Activated CD4-positive, alpha-beta T cell treated with anti-CD3 and anti-CD28 coated beads for 36 hours (primary cell): ENCODE measurements around the gene SPINK13. TPM values are rescaled to one million over a fixed set of nuclear protein-coding genes. Genes with fewer than 3 reads are reported as not detected.
"Not testable (repeated sequence)": the region's sequence is repeated elsewhere in the genome, so short reads cannot be mapped to it uniquely, and the experiment has no call there.

Experiments
- ATAC-seq: fragments of 200-7000 bp; cut with Tn5 transposase; one replicate; pipeline ENCODE4 v1.10.0; 2021; ENCODE audit warnings: mild to moderate bottlenecking, moderate library complexity
- CTCF ChIA-PET: fragments of 350-600 bp; sonication (Branson Sonifier 250); formaldehyde crosslinking; loops from one replicate; lab custom pipeline; 2021; ENCODE audit warnings: antibody characterized with exemption; lab: Charles Lee
- POLR2A ChIA-PET: fragments of 350-600 bp; sonication (Branson Sonifier 250); formaldehyde crosslinking; loops from one replicate; lab custom pipeline; 2021; ENCODE audit warnings: antibody characterized with exemption, inconsistent platforms; lab: Charles Lee
- DNase-seq: peaks from one replicate; pipeline ENCODE4 v3.0.0-alpha.2; 2020
- H3K27ac Mint-ChIP-seq: one replicate; pipeline ENCODE4 v1.8.0; 2021; ENCODE audit warnings: mixed read lengths
- H3K27me3 Mint-ChIP-seq: one replicate; pipeline ENCODE4 v1.8.0; 2021; ENCODE audit warnings: mixed read lengths
- H3K36me3 Mint-ChIP-seq: one replicate; pipeline ENCODE4 v1.8.0; 2021; ENCODE audit warnings: low read depth, mixed read lengths
- H3K4me1 Mint-ChIP-seq: one replicate; pipeline ENCODE4 v1.8.0; 2021; ENCODE audit warnings: mixed read lengths
- H3K4me3 Mint-ChIP-seq: one replicate; pipeline ENCODE4 v1.8.0; 2021; ENCODE audit warnings: mild to moderate bottlenecking, moderate library complexity, mixed read lengths
- H3K9me3 Mint-ChIP-seq: one replicate; pipeline ENCODE4 v1.8.0; 2021; ENCODE audit warnings: low read depth, mixed read lengths
- intact Hi-C, 2 experiments: fragments of 100-400 bp; cut with DNase I in 1 of 2; cut with micrococcal nuclease in 1 of 2; formaldehyde crosslinking; loops; one replicate each; pipeline versions ENCODE4 v1.14.2 to v1.15.1; 2022 to 2024; cut with DNase I, micrococcal nuclease
- total RNA-seq, 2 experiments: library from RNA; stranded (reverse); gene quantifications; one replicate each; pipeline ENCODE4 v1.2.3, GENCODE V29; 2021

Gene SPINK13
- total RNA-seq, 2 experiments from 2014 or later, result not detected

- intact Hi-C loops, result no loop called here
- H3K27ac Mint-ChIP-seq, result no peak overlapping the region
- ChIA-PET POLR2A (no interaction called here), CTCF (no interaction called here)
- DNase-seq, result no peak
- H3K36me3 Mint-ChIP-seq, result no peaks in the 10 kb centered on the region
- no peak overlapping the region for H3K4me3 Mint-ChIP-seq
- H3K9me3 Mint-ChIP-seq, result peaks cover 5% of the 10 kb centered on the region
- H3K4me1 Mint-ChIP-seq, result no peaks in the 10 kb centered on the region
- H3K27me3 Mint-ChIP-seq, result peaks cover 2% of the 10 kb centered on the region
- ATAC-seq, result no peak
Observed at GRCh38 chr5:148267962-148268361, 632 bp upstream of the SPINK13 start.

DNA sequence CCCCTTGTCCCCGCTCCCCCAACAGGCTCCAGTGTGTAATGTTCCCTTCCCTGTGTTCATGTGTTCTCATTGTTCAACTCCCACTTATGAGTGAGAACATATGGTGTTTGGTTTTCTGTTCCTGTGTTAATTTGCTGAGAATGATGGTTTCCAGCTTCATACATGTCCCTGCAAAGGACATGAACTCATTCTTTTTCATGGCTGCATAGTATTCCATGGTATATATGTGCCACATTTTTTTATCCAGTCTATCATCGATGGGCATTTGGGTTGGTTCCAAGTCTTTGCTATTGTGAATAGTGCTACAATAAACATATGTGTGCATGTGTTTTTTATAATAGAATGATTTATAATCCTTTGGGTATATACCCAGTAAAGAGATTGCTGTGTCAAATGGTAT lies 6.5 kb downstream of the SPINK13 start:
- H3K4me3 Mint-ChIP-seq, CTCF ChIA-PET, H3K36me3 Mint-ChIP-seq, intact Hi-C loops, H3K27ac Mint-ChIP-seq, H3K27me3 Mint-ChIP-seq, POLR2A ChIA-PET, DNase-seq, ATAC-seq, H3K4me1 Mint-ChIP-seq: not testable (repeated sequence)
- H3K9me3 Mint-ChIP-seq, result peaks cover 22% of the 10 kb centered on the region

DNA sequence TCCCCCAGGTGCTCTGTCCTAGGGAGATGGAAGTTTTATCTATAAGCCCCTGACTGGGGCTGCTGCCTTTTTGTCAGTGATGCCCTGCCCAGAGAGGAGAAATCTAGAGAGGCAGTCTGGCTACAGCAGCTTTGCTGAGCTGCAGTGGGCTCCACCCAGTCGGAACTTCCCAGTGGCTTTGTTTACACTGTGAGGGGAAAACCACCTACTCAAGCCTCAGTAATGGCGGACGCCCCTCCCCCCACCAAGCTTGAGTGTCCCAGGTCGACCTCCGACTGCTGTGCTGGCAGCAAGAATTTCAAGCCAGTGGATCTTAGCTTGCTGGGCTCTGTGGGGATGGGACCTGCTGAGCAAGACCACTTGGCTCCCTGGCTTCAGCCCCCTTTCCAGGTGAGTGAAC lies 12.3 kb downstream of the SPINK13 start:
- H3K27me3 Mint-ChIP-seq, ATAC-seq, CTCF ChIA-PET, H3K36me3 Mint-ChIP-seq, intact Hi-C loops, H3K4me1 Mint-ChIP-seq, H3K4me3 Mint-ChIP-seq, H3K27ac Mint-ChIP-seq: not testable (repeated sequence)
- POLR2A ChIA-PET, result interaction anchor here (0.6 kb wide), 1 partner anchor 786 kb away, joined by 4 read pairs; no protein-coding TSS in a partner anchor
- DNase-seq, result peak; percentile 33
- peaks cover 20% of the 10 kb centered on the region for H3K9me3 Mint-ChIP-seq

- H3K27ac Mint-ChIP-seq, H3K4me3 Mint-ChIP-seq, H3K4me1 Mint-ChIP-seq, intact Hi-C loops, ATAC-seq, H3K36me3 Mint-ChIP-seq, H3K27me3 Mint-ChIP-seq, DNase-seq: not testable (repeated sequence)
- H3K9me3 Mint-ChIP-seq, result peaks cover 18% of the 10 kb centered on the region
- CTCF ChIA-PET, result interaction anchor here (0.6 kb wide), 1 partner anchor 174 kb away, joined by 3 read pairs; no protein-coding TSS in a partner anchor
- POLR2A ChIA-PET, result interaction anchor here (0.6 kb wide), 1 partner anchor 786 kb away, joined by 4 read pairs; no protein-coding TSS in a partner anchor
Observed at GRCh38 chr5:148281336-148281735, 12.7 kb downstream of the SPINK13 start.

DNA sequence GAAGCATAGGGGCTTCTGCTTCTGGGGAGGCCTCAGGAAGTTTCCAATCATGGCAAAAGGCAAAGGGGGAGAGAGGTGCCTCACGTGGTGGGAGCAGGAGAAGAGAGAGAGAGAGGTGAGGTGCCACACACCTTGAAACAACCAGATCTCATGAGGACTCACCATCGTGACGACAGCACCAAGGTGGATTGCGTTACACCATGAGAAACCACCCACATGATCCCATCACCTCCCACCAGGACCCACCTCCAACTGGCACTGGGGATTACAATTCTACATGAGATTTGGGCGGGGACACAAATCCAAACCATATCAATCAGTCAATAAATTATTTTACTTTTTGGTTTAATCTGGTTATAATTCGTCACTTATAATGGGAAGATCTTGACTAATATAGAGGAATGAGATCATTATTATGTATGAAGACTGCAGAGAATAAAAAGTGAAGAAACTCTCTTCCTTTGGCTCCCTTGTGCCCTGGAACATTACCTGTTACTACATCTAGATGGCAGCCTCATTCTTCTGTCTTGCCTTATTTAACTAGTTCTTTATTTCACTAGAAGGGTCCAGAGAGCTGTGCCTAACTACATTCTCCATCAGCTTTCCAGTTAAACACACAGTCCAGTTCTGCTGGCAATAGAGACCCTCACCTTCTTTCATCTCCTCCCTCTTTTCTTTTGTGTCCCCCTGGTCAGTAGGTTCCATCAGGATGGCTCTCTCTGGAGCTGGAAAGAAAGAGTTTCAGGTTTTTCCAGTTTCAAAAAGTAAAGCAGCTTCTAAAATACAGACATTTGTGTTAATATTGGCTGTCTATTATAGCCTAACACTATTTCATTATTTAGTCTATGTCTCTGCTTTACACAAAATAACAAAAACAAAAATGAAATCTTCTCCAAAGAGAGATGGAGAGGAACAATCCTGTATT lies 21.9 kb downstream of the SPINK13 start:
- H3K27me3 Mint-ChIP-seq, result peaks cover 6% of the 10 kb centered on the region
- no peak overlapping the region for H3K4me3 Mint-ChIP-seq
- intact Hi-C loops, result loop anchor here in 1 of 2 experiments (1.0 to 5.0 kb wide), 2 partner anchors 167 to 192 kb away; no protein-coding TSS in a partner anchor
- H3K27ac Mint-ChIP-seq, result no peak overlapping the region
- ChIA-PET CTCF (interaction anchor here (0.8 to 1.7 kb wide), 5 partner anchors 85 to 540 kb away, joined by 3 to 6 read pairs (median 3); no protein-coding TSS in a partner anchor), POLR2A (no interaction called here)
- H3K36me3 Mint-ChIP-seq, result no peaks in the 10 kb centered on the region
- DNase-seq, result no peak
- no peaks in the 10 kb centered on the region for H3K4me1 Mint-ChIP-seq
- ATAC-seq, result no peak
- no peaks in the 10 kb centered on the region for H3K9me3 Mint-ChIP-seq

DNA sequence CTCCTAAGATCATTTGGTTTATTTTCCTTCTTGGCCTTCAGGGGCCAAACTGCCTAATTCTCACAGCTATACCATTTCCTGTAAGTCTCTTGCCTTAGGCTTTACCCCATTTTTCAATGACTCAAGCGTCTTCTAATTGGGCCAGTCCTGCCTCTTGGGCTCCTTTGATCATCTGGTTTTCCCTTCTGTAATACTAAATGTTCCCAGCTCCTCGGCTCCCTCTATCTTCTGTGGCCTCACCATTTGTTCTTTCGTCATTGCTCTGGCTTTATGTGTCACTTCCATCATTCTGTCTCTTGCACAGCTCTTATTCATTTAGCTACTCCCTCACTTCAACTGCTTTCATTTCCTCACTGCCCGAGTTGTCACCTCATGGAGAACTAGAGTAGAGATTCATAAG lies 29.1 kb downstream of the SPINK13 start:
- intact Hi-C loops, result no loop called here
- Mint-ChIP-seq H3K9me3 (no peaks in the 10 kb centered on the region), H3K27ac (no peak overlapping the region), H3K36me3 (no peaks in the 10 kb centered on the region), H3K4me1 (no peaks in the 10 kb centered on the region), H3K27me3 (peaks cover 1% of the 10 kb centered on the region), H3K4me3 (no peak overlapping the region)
- no peak for DNase-seq
- no peak for ATAC-seq
- ChIA-PET CTCF (no interaction called here), POLR2A (no interaction called here)

- POLR2A ChIA-PET, result no interaction called here
- DNase-seq, result no peak
- no peak overlapping the region for H3K4me3 Mint-ChIP-seq
- H3K27ac Mint-ChIP-seq, result no peak overlapping the region
- CTCF ChIA-PET, result no interaction called here
- no peak for ATAC-seq
- no peaks in the 10 kb centered on the region for H3K4me1 Mint-ChIP-seq
- H3K9me3 Mint-ChIP-seq, result peaks cover 5% of the 10 kb centered on the region
- H3K27me3 Mint-ChIP-seq, result peaks cover 3% of the 10 kb centered on the region
- intact Hi-C loops, result no loop called here
- no peaks in the 10 kb centered on the region for H3K36me3 Mint-ChIP-seq
Observed at GRCh38 chr5:148306446-148306845, 37.9 kb downstream of the SPINK13 start.

- Mint-ChIP-seq H3K4me3 (no peak overlapping the region), H3K9me3 (peaks cover 5% of the 10 kb centered on the region), H3K4me1 (no peaks in the 10 kb centered on the region), H3K27ac (no peak overlapping the region), H3K27me3 (peaks cover 3% of the 10 kb centered on the region), H3K36me3 (no peaks in the 10 kb centered on the region)
- ChIA-PET CTCF (no interaction called here), POLR2A (no interaction called here)
- no peak for DNase-seq
- intact Hi-C loops, result no loop called here
- ATAC-seq, result no peak
Observed at GRCh38 chr5:148309019-148309418, 40.4 kb downstream of the SPINK13 start.

DNA sequence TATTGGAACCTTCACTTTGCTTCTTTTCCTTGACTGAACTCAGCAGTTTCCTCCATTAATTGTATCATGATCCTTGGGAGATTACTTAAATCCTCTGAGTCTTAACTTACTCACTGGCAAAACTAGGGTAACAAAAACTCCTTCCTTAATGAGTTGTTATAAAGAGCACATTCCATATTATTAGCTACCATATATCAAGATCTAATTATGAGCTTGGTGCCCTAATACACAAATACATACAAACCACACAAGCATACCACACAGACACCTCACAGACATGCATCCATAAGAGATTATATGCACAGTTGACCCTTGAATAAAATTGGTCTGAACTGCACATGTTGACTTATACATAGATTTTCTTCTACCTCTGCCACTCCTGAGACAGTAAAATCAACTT lies 41.2 kb downstream of the SPINK13 start:
- Mint-ChIP-seq H3K27ac (no peak overlapping the region), H3K36me3 (no peaks in the 10 kb centered on the region), H3K27me3 (peaks cover 3% of the 10 kb centered on the region), H3K4me1 (no peaks in the 10 kb centered on the region), H3K9me3 (peaks cover 5% of the 10 kb centered on the region), H3K4me3 (no peak overlapping the region)
- DNase-seq (no peak), ATAC-seq (no peak)
- ChIA-PET POLR2A (no interaction called here), CTCF (no interaction called here)
- intact Hi-C loops, result no loop called here

GRCh38 chr5:148311484-148311883 lies 42.9 kb downstream of the SPINK13 start:
- ChIA-PET POLR2A (no interaction called here), CTCF (no interaction called here)
- intact Hi-C loops, result no loop called here

GRCh38 chr5:148312153-148312552 lies 43.6 kb downstream of the SPINK13 start, which contains the start of gene SPINK7:
Gene SPINK7, plus strand, starts transcription at chr5:148312423. Its CDS starts 61 bp downstream, at chr5:148312484.
- DNase-seq (no peak), ATAC-seq (no peak)
- no peak within 1 kb of the TSS for H3K4me3 Mint-ChIP-seq
- intact Hi-C loops, result no loop called here
- H3K9me3 Mint-ChIP-seq, result peaks cover 5% of the 10 kb centered on the region
- ChIA-PET POLR2A (no interaction called here), CTCF (no interaction called here)
- H3K4me1 Mint-ChIP-seq, result no peaks in the 10 kb centered on the region
- no peak within 1 kb of the TSS for H3K27ac Mint-ChIP-seq
- H3K27me3 Mint-ChIP-seq, result peaks cover 3% of the 10 kb centered on the region
- no peaks in the 10 kb centered on the region for H3K36me3 Mint-ChIP-seq

More at GRCh38 chr5:148311484-148311883, 42.9 kb downstream of the SPINK13 start:
- H3K9me3 Mint-ChIP-seq, result peaks cover 5% of the 10 kb centered on the region
- no peak overlapping the region for H3K27ac Mint-ChIP-seq
- ATAC-seq (no peak), DNase-seq (no peak)
- no peaks in the 10 kb centered on the region for H3K36me3 Mint-ChIP-seq
- peaks cover 3% of the 10 kb centered on the region for H3K27me3 Mint-ChIP-seq
- no peak overlapping the region for H3K4me3 Mint-ChIP-seq
- no peaks in the 10 kb centered on the region for H3K4me1 Mint-ChIP-seq

GRCh38 chr5:148314187-148314586 lies 45.6 kb downstream of the SPINK13 start:
- Mint-ChIP-seq H3K9me3 (peaks cover 5% of the 10 kb centered on the region), H3K36me3 (no peaks in the 10 kb centered on the region), H3K4me3 (no peak overlapping the region), H3K4me1 (no peaks in the 10 kb centered on the region), H3K27me3 (peaks cover under 1% of the 10 kb centered on the region), H3K27ac (no peak overlapping the region)
- intact Hi-C loops, result no loop called here
- ChIA-PET CTCF (interaction anchor here (0.7 kb wide), 1 partner anchor 12 kb away, joined by 3 read pairs; no protein-coding TSS in a partner anchor), POLR2A (no interaction called here)
- no peak for ATAC-seq
- no peak for DNase-seq
